ENCODE results near the gene CLSTN2.

CLSTN2 gene

DNA sequence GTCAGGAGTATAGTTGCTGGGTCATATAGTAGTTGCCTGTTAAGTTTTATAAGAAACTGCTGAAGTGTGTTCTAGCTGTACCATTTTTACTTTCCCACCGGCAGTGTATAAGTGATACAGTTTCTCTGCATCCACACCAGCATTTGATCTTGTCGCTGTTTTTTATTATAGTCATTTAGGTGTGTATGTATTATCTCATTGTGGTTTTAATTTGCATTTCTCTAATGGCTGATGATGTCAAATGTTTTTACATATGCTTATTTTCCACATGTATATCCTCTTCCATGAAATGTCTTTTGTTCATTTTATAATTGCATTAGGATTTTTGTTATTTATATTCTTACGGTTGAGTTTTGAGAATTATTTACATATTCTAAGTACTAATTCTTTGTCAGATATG, 254.3 kb downstream of the CLSTN2 start:
- no peak for DNase-seq (ENCODE audit: low spot score)

DNA sequence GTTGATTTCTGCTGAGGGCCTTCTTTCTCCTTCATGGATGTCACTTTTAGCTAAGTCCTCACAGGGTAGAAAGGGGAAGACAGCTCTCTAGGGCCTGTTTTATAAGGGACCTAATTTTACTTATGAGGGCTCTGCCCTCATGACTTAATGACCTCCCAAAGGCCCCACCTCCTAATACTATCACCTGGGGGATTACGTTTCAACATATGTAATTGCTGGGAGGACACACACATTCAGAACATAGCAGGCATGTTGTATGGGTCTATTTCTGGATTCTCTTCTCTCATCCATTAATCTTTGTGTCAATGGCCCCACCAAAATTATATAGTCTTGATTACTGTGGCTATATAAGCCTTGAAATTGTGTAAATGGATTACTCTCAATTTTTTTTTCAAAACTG, 255.0 kb downstream of the CLSTN2 start:
- DNase-seq (ENCODE audit: low spot score): no peak

DNA sequence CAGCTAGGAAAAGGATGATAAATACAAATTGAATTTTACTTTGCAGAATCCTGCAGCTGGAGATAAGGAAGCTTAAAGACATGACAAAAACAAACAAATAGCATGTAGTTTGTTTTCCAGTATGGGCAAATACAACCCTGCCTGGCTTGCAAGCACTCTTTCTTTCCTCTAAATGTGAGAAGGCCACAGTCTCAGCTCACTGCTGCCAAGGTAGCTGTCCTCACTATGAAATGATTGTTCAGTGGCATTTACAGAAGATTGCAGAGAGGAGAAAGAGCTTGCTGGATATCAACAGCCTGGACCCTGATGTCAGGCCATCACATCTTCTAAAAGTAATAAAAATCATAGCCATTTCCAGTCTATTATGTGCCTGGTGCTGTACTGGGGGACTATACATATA, 262.0 kb downstream of the CLSTN2 start:
- no peak for DNase-seq (ENCODE audit: low spot score)

DNA sequence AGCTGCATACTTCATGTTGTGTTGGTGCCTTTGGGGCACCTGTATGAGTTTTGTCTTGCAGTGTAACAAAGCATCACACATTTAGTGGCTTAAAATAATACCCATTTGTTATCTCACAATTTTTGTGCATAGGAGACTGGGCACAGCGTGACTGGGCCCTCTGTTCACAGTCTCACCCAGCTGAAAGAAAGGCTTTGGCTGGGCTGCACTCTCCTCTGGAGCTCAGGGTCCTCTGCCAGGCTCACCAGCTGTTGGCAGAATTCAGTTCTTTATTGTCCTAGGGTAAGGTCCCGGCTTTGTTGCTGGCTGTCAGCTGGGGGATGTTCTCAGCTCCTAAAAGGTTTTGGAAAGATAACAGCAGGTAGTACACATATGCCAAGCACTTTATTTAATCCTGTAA, 263.3 kb downstream of the CLSTN2 start:
- no peak for DNase-seq (ENCODE audit: low spot score)

DNA sequence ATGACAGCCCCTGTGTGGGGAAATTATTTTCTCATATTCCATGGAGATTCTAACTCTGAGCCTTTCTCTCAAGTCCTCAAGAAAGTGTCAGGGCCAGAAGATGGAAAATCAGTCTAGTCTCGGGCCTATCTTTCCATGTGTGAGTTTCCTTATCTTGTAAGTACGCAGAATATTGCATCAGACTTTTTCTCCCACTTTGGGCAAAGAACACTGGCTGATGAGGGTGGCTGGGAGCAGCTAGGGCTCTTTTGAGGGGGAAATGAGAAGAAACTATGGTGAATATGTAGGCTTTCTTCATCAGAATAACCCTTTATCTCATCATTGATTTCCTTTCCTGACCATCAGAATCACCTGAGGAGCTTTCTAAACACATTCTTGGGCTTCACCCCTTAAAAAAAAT, 264.0 kb downstream of the CLSTN2 start:
- DNase-seq (ENCODE audit: low spot score): no peak

DNA sequence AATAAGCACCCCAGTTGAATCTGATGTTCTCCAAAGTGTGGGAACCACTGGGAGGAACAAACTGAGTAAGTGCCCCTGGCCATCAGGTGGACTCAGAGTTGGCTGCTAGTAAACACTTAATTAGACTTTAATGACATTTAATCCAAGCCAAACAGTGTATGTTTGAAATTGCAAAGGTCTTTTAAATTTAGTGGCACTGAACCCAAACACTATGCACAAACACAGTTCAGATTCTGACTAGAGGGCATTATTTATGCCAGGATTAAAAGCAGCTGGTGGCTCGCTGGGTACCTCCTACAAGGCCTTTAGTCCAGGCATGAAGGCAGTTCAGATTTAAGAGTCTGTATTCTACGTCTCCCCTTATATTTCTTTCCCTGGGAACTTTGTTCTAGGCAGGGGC, 264.8 kb downstream of the CLSTN2 start:
- no peak for DNase-seq (ENCODE audit: low spot score)

DNA sequence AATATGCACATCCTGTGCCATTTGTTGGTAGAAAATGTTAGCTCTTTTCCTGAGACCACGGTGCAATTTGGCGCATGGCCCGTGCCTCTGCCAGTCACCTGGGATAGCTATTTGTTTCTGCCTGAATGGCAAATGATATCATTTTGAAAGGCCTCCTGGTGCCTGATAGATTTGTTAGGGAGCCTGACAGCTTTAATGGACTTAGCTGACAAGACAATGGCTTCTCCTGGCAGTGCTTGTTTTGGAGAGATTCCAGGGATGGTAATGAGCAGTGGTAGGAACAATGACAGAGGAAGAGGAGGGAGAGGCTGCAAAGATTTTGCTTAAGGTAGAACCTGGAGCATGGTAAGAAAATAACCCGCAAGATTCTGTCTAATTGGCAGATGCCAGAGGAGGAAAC, 268.5 kb downstream of the CLSTN2 start:
- no peak for DNase-seq (ENCODE audit: low spot score)

DNA sequence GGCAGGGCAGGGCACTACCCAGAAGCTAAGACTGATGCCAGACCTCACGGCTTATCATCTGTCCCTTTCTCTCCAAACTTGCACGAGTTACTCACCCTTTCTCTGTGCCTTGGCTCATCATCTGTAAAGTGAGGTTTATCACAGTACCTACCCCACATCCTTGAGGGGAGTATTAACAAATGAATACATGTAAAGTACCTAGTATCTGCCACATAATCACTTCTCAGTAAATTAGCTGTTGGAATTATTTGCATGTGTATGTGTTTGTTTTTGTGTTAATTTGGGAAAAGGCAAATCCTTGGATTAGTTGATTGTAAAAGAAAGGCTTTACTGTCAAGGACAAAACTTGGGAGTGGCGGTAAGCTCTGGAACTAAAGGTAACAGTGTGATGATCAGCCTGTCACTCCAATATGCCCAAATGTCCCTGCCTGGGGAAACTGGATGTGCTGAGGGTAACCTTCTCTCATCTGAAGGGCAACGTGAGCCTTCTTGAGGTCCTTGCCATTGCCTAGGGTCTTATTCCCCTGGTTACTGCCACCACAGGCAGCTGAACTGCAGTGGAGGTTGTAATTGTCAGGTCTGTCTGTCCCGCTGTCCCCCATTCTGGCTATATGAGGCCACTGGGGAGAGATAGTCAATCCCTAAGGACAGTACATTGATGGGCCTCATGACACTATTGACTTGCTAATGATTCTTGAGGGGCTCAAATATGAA, 269.4 kb downstream of the CLSTN2 start:
- DNase-seq (ENCODE audit: low spot score): no peak

DNA sequence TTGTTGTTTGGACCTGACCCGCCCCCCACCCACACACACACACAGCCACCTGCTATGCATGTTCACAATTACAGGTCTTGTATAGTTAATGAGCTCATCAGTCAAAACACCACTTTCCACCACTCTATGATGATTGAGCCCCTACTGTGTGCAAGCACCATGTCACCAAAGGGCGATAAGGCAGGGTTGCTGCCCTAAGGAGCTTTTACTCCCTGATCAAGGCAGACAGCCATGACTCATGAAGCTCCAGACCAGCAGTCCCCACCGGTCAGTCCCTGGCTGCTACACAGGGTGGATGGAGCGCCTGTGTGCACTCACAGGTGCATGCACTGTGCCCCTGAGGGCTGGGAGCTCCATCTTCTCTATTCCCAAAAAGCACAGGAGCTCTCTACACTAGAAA, 270.6 kb downstream of the CLSTN2 start:
- no peak for DNase-seq (ENCODE audit: low spot score)

DNA sequence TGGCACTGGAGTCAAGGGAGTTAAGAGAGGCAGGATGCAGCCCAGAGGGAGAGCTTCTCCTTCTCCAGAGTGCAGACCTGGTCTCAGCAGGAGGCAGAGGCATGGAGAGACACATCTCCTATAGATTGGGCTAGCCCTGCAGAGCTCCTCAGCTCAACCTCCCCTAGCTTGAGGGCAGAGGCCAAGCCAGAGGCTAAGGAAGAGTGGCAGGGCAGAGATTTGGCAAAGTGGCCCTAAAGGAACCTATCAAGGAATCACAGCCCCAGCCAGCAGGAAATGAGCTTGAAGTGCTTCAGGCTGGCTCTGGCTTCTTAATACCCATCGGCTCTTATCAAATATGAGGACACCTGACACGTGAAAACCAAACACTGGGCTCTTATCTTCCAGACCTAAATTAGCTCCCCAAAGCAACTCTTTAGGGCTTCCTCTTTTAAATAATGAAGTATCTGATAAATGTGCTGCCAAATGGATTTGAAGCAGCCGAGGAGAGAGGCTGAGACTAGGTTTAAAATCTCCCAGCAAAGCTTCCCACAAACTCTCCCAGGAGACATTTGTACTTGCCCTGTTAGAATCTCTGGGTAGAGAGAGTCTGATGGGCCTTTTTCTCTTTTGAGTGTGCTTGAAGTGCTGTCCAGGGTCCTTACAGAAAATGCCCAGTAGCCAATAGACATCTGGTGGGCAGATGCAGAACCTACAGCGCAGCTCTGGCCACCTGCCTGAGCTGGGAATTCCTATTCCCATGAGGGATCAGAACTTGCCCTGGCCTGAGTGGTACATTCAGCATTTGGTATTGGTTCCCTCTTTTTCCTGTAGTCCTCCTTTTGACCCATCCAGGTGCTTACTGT, 271.4 kb downstream of the CLSTN2 start:
- peak; percentile 23 for DNase-seq (ENCODE audit: low spot score)

DNA sequence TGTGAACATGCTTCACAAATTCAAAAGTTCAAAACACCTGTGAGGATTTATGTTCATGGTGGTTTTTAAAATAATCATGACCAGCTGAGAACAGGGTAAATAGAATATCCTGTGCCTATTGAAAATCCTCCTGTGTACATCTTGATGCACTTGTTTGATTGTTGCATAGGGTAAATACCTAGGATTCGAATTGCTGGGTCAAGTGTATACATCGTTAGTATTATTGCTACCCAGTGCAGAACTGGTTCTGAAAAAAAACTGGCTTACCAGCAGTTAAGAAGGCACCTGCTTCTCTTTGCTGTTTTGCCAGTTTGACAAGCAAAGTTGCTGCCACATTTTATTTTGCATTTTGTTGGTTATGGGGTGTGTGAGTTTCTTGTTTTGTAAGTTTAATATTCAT, 272.6 kb downstream of the CLSTN2 start:
- no peak for DNase-seq (ENCODE audit: low spot score)

DNA sequence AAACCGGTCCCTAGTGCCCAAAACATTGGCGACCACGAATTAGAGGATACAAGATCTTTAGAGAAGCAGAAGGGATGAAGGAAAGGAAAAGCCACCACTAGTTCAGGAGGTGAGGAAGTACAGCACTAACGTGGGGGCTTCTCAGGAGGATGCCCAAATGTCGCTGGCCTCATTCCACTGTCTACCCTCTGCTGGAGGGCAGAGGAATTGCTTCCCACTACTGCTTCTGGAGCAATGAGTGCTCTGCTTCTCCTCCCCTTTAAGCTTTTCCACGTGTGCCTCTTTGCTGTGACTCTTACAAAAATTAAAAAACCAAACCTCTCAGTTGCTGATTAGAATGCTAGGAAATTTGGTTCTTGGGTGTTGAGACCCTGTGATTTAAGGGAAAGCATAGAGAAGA, 281.3 kb downstream of the CLSTN2 start:
- no peak for DNase-seq (ENCODE audit: low spot score)

DNA sequence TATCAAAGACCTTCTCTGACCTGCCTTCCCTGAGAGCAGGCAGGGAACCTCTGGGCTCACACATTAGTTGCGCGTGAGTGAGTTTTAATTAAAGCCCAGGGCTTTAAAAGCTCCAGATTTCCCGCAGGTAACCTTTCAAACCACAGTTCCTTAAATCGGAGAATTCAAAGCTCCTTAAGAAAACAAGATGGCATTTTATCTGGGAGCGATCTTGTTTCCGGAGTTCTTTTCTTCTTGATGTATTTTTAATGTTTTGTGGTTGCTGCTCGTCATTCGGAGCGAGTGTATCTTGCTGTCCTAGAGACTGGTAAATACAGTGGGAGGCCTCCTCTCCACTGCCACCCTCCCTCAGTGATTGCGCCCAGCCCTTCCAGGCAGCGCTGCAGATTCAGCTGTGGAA, 284.3 kb downstream of the CLSTN2 start:
- DNase-seq (ENCODE audit: low spot score): peak; percentile 6

DNA sequence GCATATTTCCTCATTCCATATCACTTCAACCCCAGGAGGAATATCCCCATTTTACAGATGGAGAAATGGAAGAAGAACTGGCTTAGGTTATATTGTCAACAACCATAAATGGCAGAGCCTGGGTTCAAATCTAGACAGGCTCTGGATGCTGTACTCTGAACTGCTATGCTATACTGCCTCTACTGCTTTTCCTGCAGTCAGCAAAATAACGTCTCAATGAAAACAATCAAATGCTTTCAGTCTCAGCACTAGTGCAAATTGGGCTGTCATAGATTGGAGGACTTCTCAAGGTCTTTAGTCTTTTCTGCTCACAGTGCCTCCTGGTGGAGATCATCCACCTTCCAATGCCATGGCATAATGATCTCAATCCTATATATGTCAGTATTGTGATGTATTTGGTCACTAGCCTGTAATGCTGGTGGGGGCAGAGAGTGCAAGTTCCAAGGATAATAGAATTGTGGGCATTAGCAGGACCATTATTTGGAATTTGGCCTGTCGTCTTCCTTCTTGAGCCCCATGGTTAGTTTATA, 285.0 kb downstream of the CLSTN2 start:
- DNase-seq (ENCODE audit: low spot score): no peak

DNA sequence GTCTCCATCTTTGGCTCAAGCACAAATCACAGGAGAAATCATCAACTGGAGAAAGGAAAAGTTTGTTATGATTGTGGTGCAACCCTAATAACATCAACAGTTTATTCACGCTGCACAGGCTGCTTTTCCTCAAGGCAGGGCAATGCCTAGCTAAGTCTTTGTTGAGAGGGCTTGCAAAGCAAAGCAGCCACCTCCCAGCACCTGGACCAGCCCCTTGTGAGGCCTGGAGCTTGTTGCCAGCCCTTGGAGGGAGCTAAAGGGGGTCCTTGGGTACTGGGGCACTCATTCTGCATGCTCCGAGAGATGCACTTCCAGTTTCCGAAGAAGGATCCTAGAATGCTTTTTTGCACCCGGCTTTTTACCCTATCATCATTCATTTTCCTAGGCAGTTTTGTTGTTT, 288.2 kb downstream of the CLSTN2 start:
- DNase-seq (ENCODE audit: low spot score): no peak

DNA sequence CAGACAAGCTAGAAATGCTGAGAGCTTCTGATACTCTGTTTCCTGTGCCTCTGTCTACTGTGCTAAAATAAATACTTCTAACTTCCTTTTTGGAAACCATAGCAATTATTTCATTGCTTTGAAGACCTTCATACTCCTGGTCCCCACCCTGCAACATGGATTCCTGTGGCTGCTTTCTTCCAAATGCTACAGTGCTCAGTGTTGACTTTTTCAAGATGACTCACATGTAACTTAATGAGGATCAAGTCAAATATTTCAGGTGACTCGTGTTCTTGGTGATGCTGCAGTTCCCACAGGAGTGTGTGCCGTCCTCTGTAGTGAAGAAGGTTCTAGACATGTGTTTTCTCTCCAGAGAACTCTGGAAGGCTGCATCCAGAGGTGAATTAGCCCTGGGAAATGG, 288.6 kb downstream of the CLSTN2 start:
- DNase-seq (ENCODE audit: low spot score): peak; percentile 52

DNA sequence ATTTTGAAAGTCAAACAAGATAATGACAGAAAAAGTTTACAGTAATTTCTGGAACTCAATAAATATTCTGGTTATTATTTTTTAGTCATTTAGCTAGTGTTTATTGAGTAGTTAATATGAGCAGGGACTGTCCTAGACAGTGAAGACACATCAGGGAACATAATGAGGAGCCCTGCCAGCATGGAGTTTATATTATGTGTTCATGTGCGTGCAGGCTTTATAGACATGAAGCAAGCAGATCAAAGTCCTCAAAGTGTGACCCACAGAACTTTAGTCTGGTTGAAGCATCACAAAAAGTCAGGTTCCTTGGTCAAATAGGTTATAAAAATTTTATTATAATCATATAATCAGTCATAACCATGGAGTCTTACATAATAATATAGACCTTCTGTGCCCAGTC, 289.3 kb downstream of the CLSTN2 start:
- DNase-seq (ENCODE audit: low spot score): no peak

DNA sequence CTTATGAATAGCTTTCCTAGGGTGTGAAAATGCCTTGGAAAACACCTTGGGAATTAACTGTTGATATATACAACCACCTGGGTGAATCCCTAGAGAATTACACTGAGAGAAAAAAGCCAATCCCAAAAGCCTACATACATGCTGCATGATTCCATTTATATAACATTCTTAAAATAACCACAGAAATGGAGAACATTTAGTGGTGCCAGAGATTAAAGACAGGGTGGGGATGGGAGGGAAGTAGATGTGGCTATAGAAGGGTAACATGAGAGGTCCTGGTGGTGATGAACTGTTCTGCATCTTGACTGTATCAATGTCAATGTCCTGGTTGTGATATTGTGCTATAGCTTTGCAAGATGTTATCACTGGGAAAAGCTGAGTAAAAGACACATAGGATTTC, 291.0 kb downstream of the CLSTN2 start:
- no peak for DNase-seq (ENCODE audit: low spot score)

DNA sequence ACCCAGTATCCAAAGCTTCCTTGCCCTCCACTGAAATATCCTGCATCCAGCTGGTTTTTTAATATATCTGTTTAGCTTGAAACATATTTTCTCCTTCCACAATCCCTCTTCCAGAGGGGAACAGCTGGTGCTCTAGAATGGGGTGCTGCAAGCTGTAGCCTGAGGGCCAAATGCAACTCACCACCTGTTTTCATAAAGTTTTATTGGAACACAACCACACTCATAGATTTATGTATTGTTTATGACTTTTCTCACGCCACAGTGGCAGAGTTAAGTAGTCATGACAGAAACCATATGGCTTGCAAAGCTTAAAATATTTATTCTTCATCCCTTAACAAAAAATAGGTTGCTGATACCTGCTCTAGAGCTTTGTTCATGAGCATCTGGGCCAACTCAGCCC, 298.7 kb downstream of the CLSTN2 start:
- DNase-seq (ENCODE audit: low spot score): no peak

DNA sequence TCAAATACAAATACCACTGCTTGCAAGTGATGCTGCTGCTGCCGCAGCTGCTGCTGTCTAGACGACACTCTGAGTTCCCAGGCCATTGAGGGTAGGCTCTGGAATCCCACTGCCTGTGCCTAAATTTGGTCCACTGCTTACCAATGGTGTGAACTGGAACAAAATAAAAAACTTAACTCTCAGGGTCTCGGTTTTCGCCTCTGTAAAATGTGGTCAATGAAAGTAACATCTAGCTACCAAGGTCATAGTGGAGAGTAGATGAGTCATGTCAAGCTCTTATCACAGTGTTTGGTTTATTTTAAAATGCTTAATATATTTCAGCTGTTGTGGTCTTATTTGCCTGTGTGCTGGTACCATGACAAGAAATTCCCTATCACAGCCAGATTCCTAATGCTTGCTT, 299.3 kb downstream of the CLSTN2 start:
- no peak for DNase-seq (ENCODE audit: low spot score)

DNA sequence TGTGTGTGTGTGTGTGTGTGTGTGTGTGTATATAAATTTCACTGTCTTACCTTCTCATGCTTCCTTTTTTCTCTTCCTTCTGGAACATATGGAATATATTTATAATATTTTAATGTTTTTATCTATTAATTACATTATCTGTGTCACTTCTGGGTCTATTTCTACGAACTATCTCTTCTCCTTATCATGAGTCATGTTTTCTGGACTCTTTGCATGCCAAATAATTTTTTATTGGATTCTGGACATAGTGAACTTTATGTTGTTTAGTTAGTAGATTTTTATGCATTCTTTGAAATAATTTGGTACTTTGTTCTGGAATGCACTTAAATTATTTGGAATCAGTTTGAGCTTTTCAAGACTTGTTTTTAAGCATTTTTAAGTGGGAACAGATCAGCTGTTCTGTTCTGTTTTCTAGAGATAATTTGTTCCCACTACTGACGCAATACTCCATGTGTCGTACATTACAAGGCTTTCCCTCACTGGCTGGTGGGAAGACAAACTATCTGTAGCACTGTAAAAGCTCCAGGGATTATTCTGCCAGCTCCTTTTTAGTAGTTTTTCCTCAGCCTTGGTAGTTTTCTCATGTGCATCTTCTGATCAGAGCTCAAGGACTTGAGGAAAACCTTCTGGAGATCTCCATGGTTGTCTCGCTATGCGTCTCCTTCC, 302.0 kb downstream of the CLSTN2 start:
- DNase-seq (ENCODE audit: low spot score): no peak

DNA sequence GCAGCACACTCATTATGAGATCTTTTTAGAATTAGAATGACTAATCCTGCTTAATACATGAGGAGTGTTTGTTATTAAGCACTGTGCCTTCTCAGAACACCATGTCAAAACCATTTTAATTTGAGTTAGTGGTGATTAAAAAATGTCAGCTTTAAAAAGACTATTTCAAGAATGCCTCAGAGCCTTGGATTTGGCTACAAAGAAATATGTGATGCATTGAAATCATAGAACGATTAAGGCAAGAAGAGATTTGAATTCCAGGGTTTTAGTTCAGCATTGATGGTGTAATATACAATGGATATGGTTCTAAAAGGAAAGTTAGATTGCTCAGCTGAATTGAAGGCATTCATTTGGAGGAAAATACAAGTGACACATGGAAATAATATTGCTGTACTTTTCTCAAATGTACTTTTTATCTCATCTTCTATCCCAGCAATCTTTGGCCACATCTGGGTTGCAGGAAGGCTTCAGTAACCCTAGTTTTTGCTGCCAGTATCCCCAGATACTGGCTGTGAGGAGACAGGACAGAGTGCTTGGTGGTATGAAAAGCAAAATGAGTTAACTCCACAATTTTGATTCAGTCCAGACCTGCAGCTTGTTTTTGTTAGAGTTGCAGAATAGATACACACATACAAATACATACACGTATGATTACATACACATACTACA, 303.8 kb downstream of the CLSTN2 start:
- no peak for DNase-seq (ENCODE audit: low spot score)
